ENCODE data around the gene RBPMS2. TPM values are rescaled to one million over a fixed set of nuclear protein-coding genes. Genes with fewer than 3 reads are reported as not detected.

RBPMS2 gene
- polyA plus RNA-seq, 1 donor (not counting 4 experiments of a cell fraction or from before 2014, with no cell fraction given), result not detected

GRCh38 chr15:64749167-64749566 lies 26.2 kb downstream of the RBPMS2 start:
- Histone ChIP-seq H4K20me1 (ENCODE audit: control insufficient read depth, extremely low read depth, insufficient read depth, low read length) (no peaks in the 10 kb centered on the region), H3K9ac (ENCODE audit: control insufficient read depth, extremely low read depth, insufficient read depth, low read length) (no peak overlapping the region), H3K36me3 (ENCODE audit: control insufficient read depth in 2 of 2, extremely low read depth in 1 of 2, insufficient read depth in 2 of 2, low read length in 2 of 2) (no peaks in the 10 kb centered on the region), H3K9me1 (ENCODE audit: control insufficient read depth, extremely low read depth, insufficient read depth, low read length) (no peaks in the 10 kb centered on the region), H3K4me1 (ENCODE audit: control insufficient read depth, extremely low read depth, insufficient read depth, low read length) (peaks cover 7% of the 10 kb centered on the region), H3K27ac (ENCODE audit: control insufficient read depth, insufficient read depth, low read length) (no peak overlapping the region), H3K79me2 (ENCODE audit: control insufficient read depth, insufficient read depth, low read length) (no peaks in the 10 kb centered on the region), H3K4me3 (ENCODE audit: control insufficient read depth in 2 of 3, extremely low read depth in 1 of 3, insufficient read depth in 2 of 3, low read depth in 1 of 3, low read length in 3 of 3) (no peak overlapping the region), H2AFZ (ENCODE audit: control insufficient read depth, low read length) (no peak overlapping the region), H3K27me3 (ENCODE audit: control insufficient read depth, extremely low read depth, insufficient read depth, low read length) (peaks cover 31% of the 10 kb centered on the region), H3K4me2 (ENCODE audit: control insufficient read depth, extremely low read depth, insufficient read depth, low read depth, low read length) (no peak overlapping the region), H3K9me3 (ENCODE audit: control insufficient read depth, low read depth, low read length) (no peaks in the 10 kb centered on the region)
- DNase-seq (ENCODE audit: low read depth, low spot score) (no peak), FAIRE-seq (peak; percentile 76)
- TF ChIP-seq EZH2 (IDR thresholded peaks at IDR 0.05; ENCODE audit: low read length) (no peak), CTCF (optimal IDR thresholded peaks at IDR 0.05 in 1 of 3, IDR thresholded peaks at IDR 0.05 in 1 of 3, conservative IDR thresholded peaks at IDR 0.05 in 1 of 3; ENCODE audit: extremely low read depth in 1 of 3, insufficient read depth in 2 of 3, low read length in 3 of 3) (no peak)
- dilution Hi-C loops (cut with MboI; ENCODE audit: extremely low pct_ligation_motif_present, low sequenced_read_pairs), result no loop called here

GRCh38 chr15:64748251-64748650 lies 27.1 kb downstream of the RBPMS2 start:
- Histone ChIP-seq H3K27ac (ENCODE audit: control insufficient read depth, insufficient read depth, low read length) (no peak overlapping the region), H3K36me3 (ENCODE audit: control insufficient read depth in 2 of 2, extremely low read depth in 1 of 2, insufficient read depth in 2 of 2, low read length in 2 of 2) (no peaks in the 10 kb centered on the region), H2AFZ (ENCODE audit: control insufficient read depth, low read length) (no peak overlapping the region), H3K79me2 (ENCODE audit: control insufficient read depth, insufficient read depth, low read length) (no peaks in the 10 kb centered on the region), H3K27me3 (ENCODE audit: control insufficient read depth, extremely low read depth, insufficient read depth, low read length) (peaks cover 30% of the 10 kb centered on the region), H3K9me3 (ENCODE audit: control insufficient read depth, low read depth, low read length) (no peaks in the 10 kb centered on the region), H3K4me3 (ENCODE audit: control insufficient read depth in 2 of 3, extremely low read depth in 1 of 3, insufficient read depth in 2 of 3, low read depth in 1 of 3, low read length in 3 of 3) (no peak overlapping the region), H3K4me1 (ENCODE audit: control insufficient read depth, extremely low read depth, insufficient read depth, low read length) (peaks cover 7% of the 10 kb centered on the region), H4K20me1 (ENCODE audit: control insufficient read depth, extremely low read depth, insufficient read depth, low read length) (no peaks in the 10 kb centered on the region), H3K9ac (ENCODE audit: control insufficient read depth, extremely low read depth, insufficient read depth, low read length) (no peak overlapping the region), H3K4me2 (ENCODE audit: control insufficient read depth, extremely low read depth, insufficient read depth, low read depth, low read length) (no peak overlapping the region), H3K9me1 (ENCODE audit: control insufficient read depth, extremely low read depth, insufficient read depth, low read length) (no peaks in the 10 kb centered on the region)
- dilution Hi-C loops (cut with MboI; ENCODE audit: extremely low pct_ligation_motif_present, low sequenced_read_pairs), result no loop called here
- FAIRE-seq, result no peak
- no peak for DNase-seq (ENCODE audit: low read depth, low spot score)
- TF ChIP-seq EZH2 (IDR thresholded peaks at IDR 0.05; ENCODE audit: low read length), result no peak
- TF ChIP-seq CTCF (optimal IDR thresholded peaks at IDR 0.05 in 1 of 3, IDR thresholded peaks at IDR 0.05 in 1 of 3, conservative IDR thresholded peaks at IDR 0.05 in 1 of 3; ENCODE audit: extremely low read depth in 1 of 3, insufficient read depth in 2 of 3, low read length in 3 of 3), result no peak

Measured in keratinocyte (primary cell).